GM12878 (cell line): ENCODE measurements around the gene INO80B. TPM values are rescaled to one million over a fixed set of nuclear protein-coding genes. Genes with fewer than 3 reads are reported as not detected.

ENCODE experiments used
- ASH2L ChIP-seq: fragments of 300-600, 200-600 bp; sonication (generic); IDR thresholded peaks from 2 replicates; pipeline ENCODE4 v1.6.1; 2017; ENCODE audit warnings: low read depth, mild to moderate bottlenecking, borderline replicate concordance
- CHD1 ChIP-seq: IDR thresholded peaks from 2 replicates; pipeline ENCODE4 v1.6.1; 2012; ENCODE audit warnings: low read depth, low read length, improper control_type of control experiment
- E4F1 ChIP-seq: fragments of 450-650 bp; IDR thresholded peaks from 2 replicates; pipeline ENCODE4 v1.6.1; 2018; ENCODE audit warnings: borderline replicate concordance, mild to moderate bottlenecking; ENCODE audit not compliant: partially characterized antibody
- ETV6 ChIP-seq, 2 experiments: fragments of 450-650 bp in 1 of 2; IDR thresholded peaks in 1 of 2; conservative IDR thresholded peaks in 1 of 2; 2 replicates each; pipeline ENCODE4 v1.6.1; 2014; ENCODE audit warnings: antibody characterized with exemption in 1 of 2, borderline replicate concordance in 1 of 2, low read depth in 1 of 2, mild to moderate bottlenecking in 1 of 2, moderate library complexity in 1 of 2
- EZH2 ChIP-seq: IDR thresholded peaks from 2 replicates; pipeline ENCODE4 v1.6.1; 2012; ENCODE audit warnings: low read depth, mild to moderate bottlenecking, control low read depth, inconsistent platforms, low read length, borderline replicate concordance; ENCODE audit not compliant: control insufficient read depth
- HDGF ChIP-seq: fragments of 450-650 bp; IDR thresholded peaks from 2 replicates; pipeline ENCODE4 v1.6.1; 2016; ENCODE audit warnings: antibody characterized with exemption
- IKZF2 ChIP-seq, 2 experiments: fragments of 450-650 bp; IDR thresholded peaks; 2 replicates each; pipeline ENCODE4 v1.6.1; 2017; ENCODE audit warnings: mild to moderate bottlenecking in 2 of 2, moderate library complexity in 2 of 2
- MYB ChIP-seq: fragments of 150-350 bp; IDR thresholded peaks from 2 replicates; pipeline ENCODE4 v1.6.1; 2014; ENCODE audit warnings: mild to moderate bottlenecking, low read depth, low read length, borderline replicate concordance
- NRF1 ChIP-seq: conservative IDR thresholded peaks from 2 replicates; pipeline ENCODE4 v1.6.1; 2011; ENCODE audit warnings: mild to moderate bottlenecking, low read depth, low read length, improper control_type of control experiment
- PAX5 ChIP-seq: IDR thresholded peaks from 2 replicates; pipeline ENCODE4 v1.6.1; 2011; ENCODE audit warnings: low read depth, low read length, borderline replicate concordance
- POLR2AphosphoS2 ChIP-seq: IDR thresholded peaks from 2 replicates; pipeline ENCODE4 v1.6.1; 2011; ENCODE audit warnings: low read depth, mild to moderate bottlenecking, low read length, improper control_type of control experiment, moderate library complexity
- USF1 ChIP-seq: IDR thresholded peaks from 2 replicates; pipeline ENCODE4 v1.6.1; 2011; ENCODE audit warnings: borderline replicate concordance, low read depth, mild to moderate bottlenecking, moderate library complexity, mixed read lengths, low read length; ENCODE audit not compliant: insufficient read depth; ENCODE audit errors: extremely low read length
- WRNIP1 ChIP-seq: IDR thresholded peaks from 2 replicates; pipeline ENCODE4 v1.6.1; 2011; ENCODE audit warnings: low read depth, low read length, improper control_type of control experiment, borderline replicate concordance
- ZNF384 ChIP-seq: IDR thresholded peaks from 2 replicates; pipeline ENCODE4 v1.6.1; 2012; ENCODE audit warnings: low read depth, mild to moderate bottlenecking, low read length, improper control_type of control experiment, borderline replicate concordance
- ZNF592 ChIP-seq: fragments of 450-650 bp; IDR thresholded peaks from 2 replicates; pipeline ENCODE4 v1.6.1; 2017; ENCODE audit warnings: mild to moderate bottlenecking, moderate library complexity
- polyA plus RNA-seq, 11 experiments: library from polyadenylated mRNA; depleted of rRNA in 4 of 11; unstranded in 6 of 11; stranded (reverse) in 5 of 11; fragments of >200 nt; fragmentation: Nextera tagmentation in 4 of 11; fragmentation: Illumina TruSeq in 1 of 11; extraction: Ambion mirVana in 4 of 11; extraction: Trizol in 1 of 11; gene quantifications; 1 replicate in 1 of 11; 2 replicates in 10 of 11; pipeline versions ENCODE4 v1.2.1 to v1.2.3, GENCODE V29; 2011 to 2016; ENCODE audit warnings: inconsistent platforms in 2 of 11, missing spikeins in 2 of 11, low read depth in 1 of 11
- total RNA-seq, 4 experiments: library from RNA; depleted of rRNA in 3 of 4; stranded (reverse); fragments of >200 nt in 3 of 4; fragmentation: Illumina TruSeq in 1 of 4; extraction: Trizol in 1 of 4; gene quantifications; 2 replicates each; pipeline versions ENCODE4 v1.2.1 to v1.2.3, GENCODE V29; 2013 to 2021
- TF ChIP-seq, protein P1 (sequence below): IDR thresholded peaks from 2 replicates; pipeline ENCODE4 v1.6.1; 2011; ENCODE audit warnings: low read depth, mild to moderate bottlenecking, low read length, moderate library complexity, borderline replicate concordance; ENCODE audit errors: extremely low read depth
- TF ChIP-seq, protein P2 (sequence below): fragments of 450-650 bp; IDR thresholded peaks from 2 replicates; pipeline ENCODE4 v1.6.1; 2016; ENCODE audit warnings: mild to moderate bottlenecking

The INO80B gene
- total and polyA plus RNA-seq, 10 of the 15 experiments (the other 5 are each of a cell fraction or from before 2014, with no cell fraction given): 1.3 to 26.7 (median 11.1) TPM

GRCh38 chr2:74472086-74472944 is 17.4 kb downstream of the INO80B start, which contains the start of gene MRPL53 (continued):
- TF ChIP-seq NRF1: no peak
- 0 out of 2 replicates have a peak, but pooled peaks have one; percentile 74 for TF ChIP-seq CHD1
- peak; percentile 26 to 44; a peak in 1 of 4 replicates for TF ChIP-seq IKZF2 (IDR thresholded peaks at IDR 0.05)
- 0 out of 2 replicates have a peak, but pooled peaks have one; percentile 54 for TF ChIP-seq WRNIP1
- peak; percentile 99 for TF ChIP-seq POLR2AphosphoS2
- TF ChIP-seq PAX5: peak; percentile 88
- no peak for TF ChIP-seq ZNF384
- TF ChIP-seq EZH2: no peak
- TF ChIP-seq ZNF592: peak; percentile 71; the same call in 1 of the 2 replicates
- no peak for TF ChIP-seq ASH2L
- peak; percentile 91 for TF ChIP-seq E4F1
- no peak for TF ChIP-seq USF1
- TF ChIP-seq MYB: no peak
- peak; percentile 71; the same call in 1 of the 2 replicates for TF ChIP-seq HDGF
- TF ChIP-seq, protein P1, sequence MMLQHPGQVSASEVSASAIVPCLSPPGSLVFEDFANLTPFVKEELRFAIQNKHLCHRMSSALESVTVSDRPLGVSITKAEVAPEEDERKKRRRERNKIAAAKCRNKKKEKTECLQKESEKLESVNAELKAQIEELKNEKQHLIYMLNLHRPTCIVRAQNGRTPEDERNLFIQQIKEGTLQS: no peak
- TF ChIP-seq, protein P2, sequence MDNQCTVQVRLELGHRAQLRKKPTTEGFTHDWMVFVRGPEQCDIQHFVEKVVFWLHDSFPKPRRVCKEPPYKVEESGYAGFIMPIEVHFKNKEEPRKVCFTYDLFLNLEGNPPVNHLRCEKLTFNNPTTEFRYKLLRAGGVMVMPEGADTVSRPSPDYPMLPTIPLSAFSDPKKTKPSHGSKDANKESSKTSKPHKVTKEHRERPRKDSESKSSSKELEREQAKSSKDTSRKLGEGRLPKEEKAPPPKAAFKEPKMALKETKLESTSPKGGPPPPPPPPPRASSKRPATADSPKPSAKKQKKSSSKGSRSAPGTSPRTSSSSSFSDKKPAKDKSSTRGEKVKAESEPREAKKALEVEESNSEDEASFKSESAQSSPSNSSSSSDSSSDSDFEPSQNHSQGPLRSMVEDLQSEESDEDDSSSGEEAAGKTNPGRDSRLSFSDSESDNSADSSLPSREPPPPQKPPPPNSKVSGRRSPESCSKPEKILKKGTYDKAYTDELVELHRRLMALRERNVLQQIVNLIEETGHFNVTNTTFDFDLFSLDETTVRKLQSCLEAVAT: peak; percentile 73
- peak in 1 of 2 experiments; percentile 43; a peak in 1 of 4 replicates for TF ChIP-seq ETV6 (conservative IDR thresholded peaks at IDR 0.05 in 1 of 2, IDR thresholded peaks at IDR 0.05 in 1 of 2; ENCODE audit: borderline replicate concordance in 1 of 2, low read depth in 1 of 2)
